H1 (cell line): ENCODE measurements around the gene DRAP1. TPM values are rescaled to one million over a fixed set of nuclear protein-coding genes. Genes with fewer than 3 reads are reported as not detected.

ENCODE experiments used
- CTCF ChIA-PET: fragments of 300-600 bp; sonication (Branson Sonifier 250); formaldehyde crosslinking; loops from one replicate; lab custom pipeline; 2021; ENCODE audit not compliant: partially characterized antibody; lab: Charles Lee
- POLR2A ChIA-PET: fragments of 300-600 bp; sonication (Branson Sonifier 250); formaldehyde crosslinking; loops from one replicate; lab custom pipeline; 2021; ENCODE audit warnings: inconsistent platforms; ENCODE audit not compliant: partially characterized antibody; lab: Charles Lee
- DNase-seq, 2 experiments: peaks; one replicate each; pipeline versions ENCODE4 v3.0.0 to v3.0.0-alpha.2; 2010 to 2022; ENCODE audit warnings: low spot score in 2 of 2, low read depth in 1 of 2, mixed read lengths in 1 of 2
- FAIRE-seq: peaks from 2 replicates; lab custom pipeline; 2011; peaks lifted over from hg19 to GRCh38; lab: Jason Lieb, UNC
- H2AFZ ChIP-seq: 2 replicates; pipeline ENCODE4 v1.8.1; 2012; ENCODE audit warnings: low read length, inconsistent platforms
- H2AK5ac ChIP-seq: 2 replicates; pipeline ENCODE4 v1.6.1; 2013; ENCODE audit warnings: low read depth, low read length
- H2BK120ac ChIP-seq: replicated peaks from 2 replicates; pipeline ENCODE3; 2013; ENCODE audit warnings: low read depth, low read length, inconsistent platforms
- H2BK12ac ChIP-seq: 2 replicates; pipeline ENCODE4 v1.6.1; 2013; ENCODE audit warnings: low read depth, low read length
- H2BK15ac ChIP-seq: 2 replicates; pipeline ENCODE4 v1.6.1; 2013; ENCODE audit warnings: low read length
- H2BK20ac ChIP-seq: 2 replicates; pipeline ENCODE4 v1.6.1; 2013; ENCODE audit warnings: low read length
- H2BK5ac ChIP-seq: 2 replicates; pipeline ENCODE4 v1.6.1; 2013; ENCODE audit warnings: low read depth, low read length
- H3K14ac ChIP-seq: 2 replicates; pipeline ENCODE4 v1.6.1; 2013; ENCODE audit warnings: inconsistent platforms; ENCODE audit not compliant: insufficient read length
- H3K18ac ChIP-seq: 2 replicates; pipeline ENCODE4 v1.6.1; 2013; ENCODE audit warnings: low read length; ENCODE audit errors: extremely low read depth
- H3K23ac ChIP-seq: 2 replicates; pipeline ENCODE4 v1.6.1; 2013; ENCODE audit warnings: inconsistent platforms; ENCODE audit not compliant: insufficient read length
- H3K23me2 ChIP-seq: 2 replicates; pipeline ENCODE4 v1.6.1; 2013; ENCODE audit warnings: low read depth, low read length
- H3K27ac ChIP-seq: 2 replicates; pipeline ENCODE4 v1.6.1; 2011; ENCODE audit warnings: low read depth, low read length, inconsistent platforms
- H3K27me3 ChIP-seq, 4 experiments: replicated peaks in 1 of 4; 1 replicate in 1 of 4; 2 replicates in 3 of 4; pipeline versions ENCODE4 v1.6.1 to v1.8.1; 2011 to 2013; ENCODE audit warnings: low read length in 3 of 4, mild to moderate bottlenecking in 3 of 4, inconsistent platforms in 2 of 4, mixed read lengths in 2 of 4, moderate library complexity in 1 of 4; ENCODE audit not compliant: control insufficient read depth in 3 of 4, insufficient read depth in 3 of 4; ENCODE audit errors: extremely low read depth in 1 of 4
- H3K36me3 ChIP-seq, 4 experiments: 2 replicates each; pipeline versions ENCODE4 v1.6.1 to v1.8.1; 2011 to 2013; ENCODE audit warnings: mild to moderate bottlenecking in 4 of 4, low read length in 3 of 4, moderate library complexity in 2 of 4, control low read depth in 1 of 4, inconsistent platforms in 1 of 4; ENCODE audit not compliant: insufficient read depth in 4 of 4, control insufficient read depth in 2 of 4
- H3K4ac ChIP-seq: replicated peaks from 2 replicates; pipeline ENCODE3; 2013; ENCODE audit warnings: low read length, low read depth, mixed read lengths, inconsistent platforms; ENCODE audit not compliant: insufficient read length
- H3K4me1 ChIP-seq, 4 experiments: replicated peaks in 1 of 4; 1 replicate in 1 of 4; 2 replicates in 3 of 4; pipeline versions ENCODE4 v1.6.1 to v1.8.1; 2011 to 2013; ENCODE audit warnings: low read length in 3 of 4, inconsistent platforms in 2 of 4, mixed read lengths in 1 of 4; ENCODE audit not compliant: insufficient read depth in 4 of 4, control insufficient read depth in 3 of 4
- H3K4me2 ChIP-seq, 2 experiments: 2 replicates each; pipeline versions ENCODE4 v1.6.1 to v1.8.1; 2011 to 2013; ENCODE audit warnings: low read depth in 2 of 2, low read length in 2 of 2, control low read depth in 1 of 2, inconsistent platforms in 1 of 2, mild to moderate bottlenecking in 1 of 2; ENCODE audit not compliant: insufficient read depth in 1 of 2
- H3K4me3 ChIP-seq, 4 experiments: fragments of 200-600, 300-600 bp in 1 of 4; sonication (generic), shearing (Covaris generic), sonication (Bioruptor Twin) in 1 of 4; 2 replicates each; pipeline versions ENCODE4 v1.5.1 to v1.8.1; 2011 to 2016; ENCODE audit warnings: low read length in 4 of 4, low read depth in 3 of 4, control low read depth in 2 of 4, inconsistent platforms in 2 of 4, mild to moderate bottlenecking in 2 of 4, mixed read lengths in 1 of 4, moderate library complexity in 1 of 4; ENCODE audit not compliant: insufficient read depth in 2 of 4; ENCODE audit errors: extremely low read depth in 1 of 4
- H3K56ac ChIP-seq: replicated peaks from 2 replicates; pipeline ENCODE3; 2013; ENCODE audit warnings: low read depth, mild to moderate bottlenecking, mixed read lengths, low read length, inconsistent platforms; ENCODE audit not compliant: insufficient read length
- H3K79me1 ChIP-seq: 2 replicates; pipeline ENCODE4 v1.6.1; 2013; ENCODE audit warnings: low read depth, low read length, control low read depth
- H3K79me2 ChIP-seq, 2 experiments: 2 replicates each; pipeline versions ENCODE4 v1.6.1 to v1.8.1; 2012 to 2013; ENCODE audit warnings: low read length in 2 of 2, mild to moderate bottlenecking in 2 of 2, inconsistent platforms in 1 of 2; ENCODE audit not compliant: insufficient read depth in 2 of 2, control insufficient read depth in 1 of 2
- H3K9ac ChIP-seq, 4 experiments: replicated peaks in 1 of 4; 1 replicate in 1 of 4; 2 replicates in 3 of 4; pipeline versions ENCODE4 v1.6.1 to v1.8.1; 2011 to 2013; ENCODE audit warnings: low read depth in 3 of 4, low read length in 3 of 4, control low read depth in 2 of 4, mild to moderate bottlenecking in 2 of 4, moderate library complexity in 2 of 4, inconsistent platforms in 1 of 4; ENCODE audit errors: extremely low read depth in 1 of 4
- H3K9me3 ChIP-seq, 2 experiments: 2 replicates each; pipeline versions ENCODE4 v1.6.1 to v1.8.1; 2012 to 2013; ENCODE audit warnings: mild to moderate bottlenecking in 2 of 2, moderate library complexity in 2 of 2, control low read depth in 1 of 2, inconsistent platforms in 1 of 2, low read depth in 1 of 2, low read length in 1 of 2, mixed read lengths in 1 of 2; ENCODE audit not compliant: insufficient read depth in 2 of 2
- H4K20me1 ChIP-seq, 2 experiments: replicated peaks in 1 of 2; 2 replicates each; pipeline versions ENCODE3 to v1.8.1; 2011 to 2013; ENCODE audit warnings: inconsistent platforms in 2 of 2, low read length in 2 of 2, mild to moderate bottlenecking in 1 of 2; ENCODE audit not compliant: insufficient read depth in 2 of 2, control insufficient read depth in 1 of 2
- H4K5ac ChIP-seq: 2 replicates; pipeline ENCODE4 v1.6.1; 2013; ENCODE audit warnings: low read length, low read depth, mixed read lengths, inconsistent platforms; ENCODE audit not compliant: insufficient read length
- H4K8ac ChIP-seq: 2 replicates; pipeline ENCODE4 v1.8.0; 2013; ENCODE audit warnings: mild to moderate bottlenecking, moderate library complexity, low read length, inconsistent platforms; ENCODE audit not compliant: insufficient read depth; ENCODE audit errors: extremely low read depth
- H4K91ac ChIP-seq: replicated peaks from 2 replicates; pipeline ENCODE3; 2013; ENCODE audit warnings: low read length, mixed read lengths, inconsistent platforms; ENCODE audit not compliant: insufficient read length
- JUN ChIP-seq: IDR thresholded peaks from 2 replicates; pipeline ENCODE4 v1.6.1; 2011; ENCODE audit warnings: low read depth, mild to moderate bottlenecking, improper control_type of control experiment, low read length
- WGBS, 2 experiments: shearing (Covaris generic) in 1 of 2; methylation state at CpG; one replicate each; pipeline versions ENCODE4 v1.1.6 to v1.1.7; 2013 to 2015; ENCODE audit warnings: low lambda C conversion rate in 2 of 2, mixed read lengths in 2 of 2, inconsistent platforms in 1 of 2, low coverage in 1 of 2, missing lambda C conversion rate in 1 of 2; ENCODE audit not compliant: insufficient replicate concordance in 2 of 2, insufficient coverage in 1 of 2, insufficient read length in 1 of 2; ENCODE audit errors: extremely low coverage in 1 of 2, missing lambda C conversion rate in 1 of 2; 5-methylcytosine and 5-hydroxymethylcytosine counted together
- polyA plus RNA-seq, 7 experiments: library from polyadenylated mRNA; depleted of rRNA in 3 of 7; stranded (reverse) in 5 of 7; unstranded in 2 of 7; fragments of >200 nt in 5 of 7; fragments of 200-250 nt in 2 of 7; gene quantifications; 1 replicate in 5 of 7; 2 replicates in 1 of 7; 4 replicates in 1 of 7; pipeline versions ENCODE4 v1.2.1 to v1.2.3, GENCODE V29; 2011 to 2013; ENCODE audit warnings: missing spikeins in 2 of 7, mixed read lengths in 2 of 7
- total RNA-seq: library from RNA; stranded (reverse); fragmentation: NEBNext Ultra II Directional; extraction: Animal tissue kit (Norgen Biotek cat#: 25700); gene quantifications from 2 replicates; pipeline ENCODE4 v1.2.1, GENCODE V29; 2021

The DRAP1 gene
- total and polyA plus RNA-seq, 2 of the 8 experiments (the other 6 are each of a cell fraction or from before 2014, with no cell fraction given): 62.5 to 98.7 TPM

DNA sequence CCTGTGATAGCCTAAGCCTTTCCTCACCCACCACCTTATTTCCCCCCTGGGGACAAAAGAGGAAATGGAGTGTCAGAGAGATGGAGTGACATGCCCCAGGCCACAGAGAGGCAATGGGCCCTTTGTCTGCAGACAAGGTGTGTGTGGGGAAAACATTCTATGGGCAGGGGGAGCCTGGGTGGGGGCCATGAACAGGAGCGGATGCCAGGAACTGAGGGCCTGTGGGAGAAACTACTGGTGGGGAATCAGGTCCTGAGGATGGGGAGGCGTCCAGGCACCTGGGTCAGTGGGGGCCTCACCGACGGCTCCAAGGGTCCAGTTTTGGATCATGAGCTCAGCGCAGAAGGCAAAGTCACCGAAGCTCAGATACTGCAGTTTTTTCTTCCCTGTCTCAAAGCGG lies 34.0 kb upstream of the DRAP1 start:
- Histone ChIP-seq H3K36me3 (peaks cover 8 to 22% (median 18%) of the 10 kb centered on the region in 4 experiments; a peak in 7 of 8 replicates), H3K9ac (no peak overlapping the region), H4K8ac (no peak overlapping the region), H3K4ac (no peak overlapping the region), H3K27ac (no peak overlapping the region), H3K27me3 (peaks cover 0 to 9% (median 8%) of the 10 kb centered on the region in 4 experiments; a peak in 6 of 7 replicates), H2BK12ac (no peak overlapping the region), H4K20me1 (peaks cover 6 to 7% of the 10 kb centered on the region in 2 experiments), H2BK20ac (no peak overlapping the region), H3K56ac (no peak overlapping the region), H2BK15ac (no peak overlapping the region), H2BK120ac (no peak overlapping the region), H2AK5ac (no peak overlapping the region), H3K4me3 (no peak overlapping the region), H2AFZ (no peak overlapping the region), H2BK5ac (no peak overlapping the region), H4K91ac (no peak overlapping the region), H3K4me1 (peaks cover 0 to 17% (median 11%) of the 10 kb centered on the region in 4 experiments; a peak in 5 of 7 replicates), H4K5ac (no peak overlapping the region), H3K9me3 (no peaks in the 10 kb centered on the region), H3K79me2 (peaks cover 0 to 4% of the 10 kb centered on the region in 2 experiments; a peak in 1 of 4 replicates), H3K23ac (no peak overlapping the region), H3K4me2 (no peak overlapping the region), H3K23me2 (peaks cover 14% of the 10 kb centered on the region), H3K14ac (no peak overlapping the region)
- FAIRE-seq (no peak), DNase-seq (no peak)
- CTCF ChIA-PET: interaction anchor here (0.6 to 19.6 kb wide), 54 partner anchors 7 to 1447 kb away, joined by 3 to 283 read pairs (median 5); partner anchors contain the start of genes CATSPER1, CCDC85B, CFL1 and CTSW
- WGBS, 2 experiments: 89% methylated on average over 7 of the region's 7 CpGs; no CpG with 5 or more reads in 1 of the 2 experiments
- TF ChIP-seq JUN: no peak
- TF ChIP-seq, all 59 proteins: peak for 0
- POLR2A ChIA-PET: interaction anchor here (0.6 to 39.7 kb wide), 2 partner anchors 24 to 29 kb away, joined by 3 to 1071 read pairs; partner anchors contain the start of genes CFL1, EFEMP2 and MUS81
- Histone ChIP-seq H3K79me1 (no peaks in the 10 kb centered on the region), H3K18ac (no peak overlapping the region)
